K562 (cell line): ENCODE measurements around the gene TXNIP. TPM values are rescaled to one million over a fixed set of nuclear protein-coding genes. Genes with fewer than 3 reads are reported as not detected.

Experiments
- BRD9 ChIP-seq: fragments of 450-650 bp; IDR thresholded peaks from 2 replicates; pipeline ENCODE4 v1.6.1; 2018; ENCODE audit warnings: low read depth; ENCODE audit not compliant: partially characterized antibody
- DNMT1 ChIP-seq: fragments of 450-650 bp; IDR thresholded peaks from 2 replicates; pipeline ENCODE4 v1.6.1; 2016; ENCODE audit warnings: antibody characterized with exemption, mild to moderate bottlenecking
- ILK ChIP-seq: fragments of 450-650 bp; IDR thresholded peaks from 2 replicates; pipeline ENCODE4 v1.6.1; 2016; ENCODE audit warnings: missing genetic modification characterization, low read depth, mild to moderate bottlenecking, missing compliant biosample characterization, moderate library complexity, borderline replicate concordance
- NFRKB ChIP-seq: fragments of 450-650 bp; IDR thresholded peaks from 2 replicates; pipeline ENCODE4 v1.6.1; 2016; ENCODE audit warnings: low read depth
- PHTF2 ChIP-seq: fragments of 250-450 bp; sonication (Bioruptor Pico); IDR thresholded peaks from 2 replicates; pipeline ENCODE4 v1.5.0; 2021; ENCODE audit warnings: mild to moderate bottlenecking
- polyA plus RNA-seq, 8 experiments: library from polyadenylated mRNA; depleted of rRNA in 4 of 8; stranded (reverse) in 5 of 8; unstranded in 3 of 8; fragments of >200 nt; fragmentation: Nextera tagmentation in 2 of 8; fragmentation: Illumina TruSeq in 1 of 8; extraction: Ambion mirVana in 2 of 8; extraction: Trizol in 1 of 8; gene quantifications; 2 replicates each; pipeline versions ENCODE4 v1.2.1 to v1.2.3, GENCODE V29; 2011 to 2014; ENCODE audit warnings: inconsistent platforms in 1 of 8, missing spikeins in 1 of 8
- total RNA-seq, 7 experiments: library from RNA; depleted of rRNA in 6 of 7; stranded (reverse); fragments of >200 nt in 6 of 7; fragmentation: Illumina TruSeq in 2 of 7; extraction: Trizol in 2 of 7; gene quantifications; 2 replicates each; pipeline versions ENCODE4 v1.2.1 to v1.2.3, GENCODE V29; 2011 to 2021; ENCODE audit warnings: low replicate concordance in 1 of 7
- TF ChIP-seq, protein P1 (sequence below): fragments of 200-600 bp; sonication (generic); IDR thresholded peaks from one replicate; pipeline ENCODE4 v1.6.1; 2012; ENCODE audit warnings: mild to moderate bottlenecking, low read depth, low read length, inconsistent platforms
- TF ChIP-seq, protein P2 (sequence below): sonication (generic); formaldehyde crosslinking; IDR thresholded peaks from 2 replicates; pipeline ENCODE4 v1.8.1; 2022; ENCODE audit warnings: missing genetic modification reagents
- TF ChIP-seq, protein P3 (sequence below), 2 experiments: fragments of 200-800 bp in 1 of 2; sonication (Bioruptor generic) in 1 of 2; sonication (generic) in 1 of 2; formaldehyde crosslinking in 1 of 2; IDR thresholded peaks in 1 of 2; conservative IDR thresholded peaks in 1 of 2; 2 replicates each; pipeline versions ENCODE4 v1.5.0 to v1.6.1; 2016 to 2020; ENCODE audit warnings: missing compliant biosample characterization in 1 of 2, missing genetic modification characterization in 1 of 2, missing genetic modification reagents in 1 of 2
- TF ChIP-seq, protein P4 (sequence below): sonication (generic); formaldehyde crosslinking; IDR thresholded peaks from 2 replicates; pipeline ENCODE4 v1.8.0; 2022; ENCODE audit warnings: missing genetic modification reagents, mild to moderate bottlenecking, borderline replicate concordance

TXNIP gene
- total and polyA plus RNA-seq, 9 of the 15 experiments (the other 6 are each of a cell fraction or from before 2014, with no cell fraction given) = 120 to 499 (median 257) TPM

DNA sequence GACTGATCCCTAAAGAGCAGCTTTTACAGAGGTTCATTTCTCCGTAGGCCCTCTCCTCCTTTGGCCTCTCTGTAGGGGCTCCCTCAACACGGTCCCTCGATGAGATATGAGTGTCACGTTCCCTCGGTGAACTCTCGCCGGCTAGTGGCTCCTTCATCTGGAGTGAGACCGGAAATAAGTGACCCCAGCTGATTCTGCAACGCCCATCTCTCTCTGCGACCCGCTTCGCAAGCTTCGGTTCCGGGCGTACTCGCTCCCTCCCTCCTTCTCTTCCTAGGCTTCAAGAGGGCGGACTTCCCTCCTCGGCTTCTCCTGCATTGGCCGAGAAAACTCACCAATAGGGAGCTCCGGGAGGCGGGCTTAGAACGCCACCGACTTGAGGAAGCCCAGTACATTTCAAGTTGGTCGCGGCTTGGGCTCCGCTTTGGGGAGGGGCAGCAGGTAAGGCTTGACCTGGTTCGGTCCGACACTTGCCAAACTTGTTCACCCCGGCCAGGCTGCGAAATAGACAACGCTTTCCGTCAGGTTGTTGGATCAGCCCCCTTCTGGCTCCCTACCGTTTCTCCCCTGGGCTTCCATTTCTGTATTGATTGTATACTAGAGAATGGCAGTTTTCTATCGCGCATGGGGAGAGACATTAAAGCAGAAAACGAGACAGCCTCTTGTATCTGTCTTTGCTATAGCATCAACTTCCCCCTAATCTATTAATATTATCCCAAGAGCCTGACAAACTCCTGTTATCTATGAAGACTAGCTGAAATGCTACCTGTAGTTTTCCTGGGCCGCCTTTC, 31.9 kb downstream of the TXNIP start, which contains the start of the genes ANKRD34A and POLR3GL (continued):
- TF ChIP-seq, protein P1, sequence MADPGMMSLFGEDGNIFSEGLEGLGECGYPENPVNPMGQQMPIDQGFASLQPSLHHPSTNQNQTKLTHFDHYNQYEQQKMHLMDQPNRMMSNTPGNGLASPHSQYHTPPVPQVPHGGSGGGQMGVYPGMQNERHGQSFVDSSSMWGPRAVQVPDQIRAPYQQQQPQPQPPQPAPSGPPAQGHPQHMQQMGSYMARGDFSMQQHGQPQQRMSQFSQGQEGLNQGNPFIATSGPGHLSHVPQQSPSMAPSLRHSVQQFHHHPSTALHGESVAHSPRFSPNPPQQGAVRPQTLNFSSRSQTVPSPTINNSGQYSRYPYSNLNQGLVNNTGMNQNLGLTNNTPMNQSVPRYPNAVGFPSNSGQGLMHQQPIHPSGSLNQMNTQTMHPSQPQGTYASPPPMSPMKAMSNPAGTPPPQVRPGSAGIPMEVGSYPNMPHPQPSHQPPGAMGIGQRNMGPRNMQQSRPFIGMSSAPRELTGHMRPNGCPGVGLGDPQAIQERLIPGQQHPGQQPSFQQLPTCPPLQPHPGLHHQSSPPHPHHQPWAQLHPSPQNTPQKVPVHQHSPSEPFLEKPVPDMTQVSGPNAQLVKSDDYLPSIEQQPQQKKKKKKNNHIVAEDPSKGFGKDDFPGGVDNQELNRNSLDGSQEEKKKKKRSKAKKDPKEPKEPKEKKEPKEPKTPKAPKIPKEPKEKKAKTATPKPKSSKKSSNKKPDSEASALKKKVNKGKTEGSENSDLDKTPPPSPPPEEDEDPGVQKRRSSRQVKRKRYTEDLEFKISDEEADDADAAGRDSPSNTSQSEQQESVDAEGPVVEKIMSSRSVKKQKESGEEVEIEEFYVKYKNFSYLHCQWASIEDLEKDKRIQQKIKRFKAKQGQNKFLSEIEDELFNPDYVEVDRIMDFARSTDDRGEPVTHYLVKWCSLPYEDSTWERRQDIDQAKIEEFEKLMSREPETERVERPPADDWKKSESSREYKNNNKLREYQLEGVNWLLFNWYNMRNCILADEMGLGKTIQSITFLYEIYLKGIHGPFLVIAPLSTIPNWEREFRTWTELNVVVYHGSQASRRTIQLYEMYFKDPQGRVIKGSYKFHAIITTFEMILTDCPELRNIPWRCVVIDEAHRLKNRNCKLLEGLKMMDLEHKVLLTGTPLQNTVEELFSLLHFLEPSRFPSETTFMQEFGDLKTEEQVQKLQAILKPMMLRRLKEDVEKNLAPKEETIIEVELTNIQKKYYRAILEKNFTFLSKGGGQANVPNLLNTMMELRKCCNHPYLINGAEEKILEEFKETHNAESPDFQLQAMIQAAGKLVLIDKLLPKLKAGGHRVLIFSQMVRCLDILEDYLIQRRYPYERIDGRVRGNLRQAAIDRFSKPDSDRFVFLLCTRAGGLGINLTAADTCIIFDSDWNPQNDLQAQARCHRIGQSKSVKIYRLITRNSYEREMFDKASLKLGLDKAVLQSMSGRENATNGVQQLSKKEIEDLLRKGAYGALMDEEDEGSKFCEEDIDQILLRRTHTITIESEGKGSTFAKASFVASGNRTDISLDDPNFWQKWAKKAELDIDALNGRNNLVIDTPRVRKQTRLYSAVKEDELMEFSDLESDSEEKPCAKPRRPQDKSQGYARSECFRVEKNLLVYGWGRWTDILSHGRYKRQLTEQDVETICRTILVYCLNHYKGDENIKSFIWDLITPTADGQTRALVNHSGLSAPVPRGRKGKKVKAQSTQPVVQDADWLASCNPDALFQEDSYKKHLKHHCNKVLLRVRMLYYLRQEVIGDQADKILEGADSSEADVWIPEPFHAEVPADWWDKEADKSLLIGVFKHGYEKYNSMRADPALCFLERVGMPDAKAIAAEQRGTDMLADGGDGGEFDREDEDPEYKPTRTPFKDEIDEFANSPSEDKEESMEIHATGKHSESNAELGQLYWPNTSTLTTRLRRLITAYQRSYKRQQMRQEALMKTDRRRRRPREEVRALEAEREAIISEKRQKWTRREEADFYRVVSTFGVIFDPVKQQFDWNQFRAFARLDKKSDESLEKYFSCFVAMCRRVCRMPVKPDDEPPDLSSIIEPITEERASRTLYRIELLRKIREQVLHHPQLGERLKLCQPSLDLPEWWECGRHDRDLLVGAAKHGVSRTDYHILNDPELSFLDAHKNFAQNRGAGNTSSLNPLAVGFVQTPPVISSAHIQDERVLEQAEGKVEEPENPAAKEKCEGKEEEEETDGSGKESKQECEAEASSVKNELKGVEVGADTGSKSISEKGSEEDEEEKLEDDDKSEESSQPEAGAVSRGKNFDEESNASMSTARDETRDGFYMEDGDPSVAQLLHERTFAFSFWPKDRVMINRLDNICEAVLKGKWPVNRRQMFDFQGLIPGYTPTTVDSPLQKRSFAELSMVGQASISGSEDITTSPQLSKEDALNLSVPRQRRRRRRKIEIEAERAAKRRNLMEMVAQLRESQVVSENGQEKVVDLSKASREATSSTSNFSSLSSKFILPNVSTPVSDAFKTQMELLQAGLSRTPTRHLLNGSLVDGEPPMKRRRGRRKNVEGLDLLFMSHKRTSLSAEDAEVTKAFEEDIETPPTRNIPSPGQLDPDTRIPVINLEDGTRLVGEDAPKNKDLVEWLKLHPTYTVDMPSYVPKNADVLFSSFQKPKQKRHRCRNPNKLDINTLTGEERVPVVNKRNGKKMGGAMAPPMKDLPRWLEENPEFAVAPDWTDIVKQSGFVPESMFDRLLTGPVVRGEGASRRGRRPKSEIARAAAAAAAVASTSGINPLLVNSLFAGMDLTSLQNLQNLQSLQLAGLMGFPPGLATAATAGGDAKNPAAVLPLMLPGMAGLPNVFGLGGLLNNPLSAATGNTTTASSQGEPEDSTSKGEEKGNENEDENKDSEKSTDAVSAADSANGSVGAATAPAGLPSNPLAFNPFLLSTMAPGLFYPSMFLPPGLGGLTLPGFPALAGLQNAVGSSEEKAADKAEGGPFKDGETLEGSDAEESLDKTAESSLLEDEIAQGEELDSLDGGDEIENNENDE = no peak
- TF ChIP-seq, protein P2, sequence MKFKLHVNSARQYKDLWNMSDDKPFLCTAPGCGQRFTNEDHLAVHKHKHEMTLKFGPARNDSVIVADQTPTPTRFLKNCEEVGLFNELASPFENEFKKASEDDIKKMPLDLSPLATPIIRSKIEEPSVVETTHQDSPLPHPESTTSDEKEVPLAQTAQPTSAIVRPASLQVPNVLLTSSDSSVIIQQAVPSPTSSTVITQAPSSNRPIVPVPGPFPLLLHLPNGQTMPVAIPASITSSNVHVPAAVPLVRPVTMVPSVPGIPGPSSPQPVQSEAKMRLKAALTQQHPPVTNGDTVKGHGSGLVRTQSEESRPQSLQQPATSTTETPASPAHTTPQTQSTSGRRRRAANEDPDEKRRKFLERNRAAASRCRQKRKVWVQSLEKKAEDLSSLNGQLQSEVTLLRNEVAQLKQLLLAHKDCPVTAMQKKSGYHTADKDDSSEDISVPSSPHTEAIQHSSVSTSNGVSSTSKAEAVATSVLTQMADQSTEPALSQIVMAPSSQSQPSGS (CRISPR knock-in tag) = no peak
- TF ChIP-seq, protein P3, sequence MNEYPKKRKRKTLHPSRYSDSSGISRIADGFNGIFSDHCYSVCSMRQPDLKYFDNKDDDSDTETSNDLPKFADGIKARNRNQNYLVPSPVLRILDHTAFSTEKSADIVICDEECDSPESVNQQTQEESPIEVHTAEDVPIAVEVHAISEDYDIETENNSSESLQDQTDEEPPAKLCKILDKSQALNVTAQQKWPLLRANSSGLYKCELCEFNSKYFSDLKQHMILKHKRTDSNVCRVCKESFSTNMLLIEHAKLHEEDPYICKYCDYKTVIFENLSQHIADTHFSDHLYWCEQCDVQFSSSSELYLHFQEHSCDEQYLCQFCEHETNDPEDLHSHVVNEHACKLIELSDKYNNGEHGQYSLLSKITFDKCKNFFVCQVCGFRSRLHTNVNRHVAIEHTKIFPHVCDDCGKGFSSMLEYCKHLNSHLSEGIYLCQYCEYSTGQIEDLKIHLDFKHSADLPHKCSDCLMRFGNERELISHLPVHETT (CRISPR knock-in tag; conservative IDR thresholded peaks at IDR 0.05 in 1 of 2, IDR thresholded peaks at IDR 0.05 in 1 of 2) = no peak
- TF ChIP-seq, protein P4, sequence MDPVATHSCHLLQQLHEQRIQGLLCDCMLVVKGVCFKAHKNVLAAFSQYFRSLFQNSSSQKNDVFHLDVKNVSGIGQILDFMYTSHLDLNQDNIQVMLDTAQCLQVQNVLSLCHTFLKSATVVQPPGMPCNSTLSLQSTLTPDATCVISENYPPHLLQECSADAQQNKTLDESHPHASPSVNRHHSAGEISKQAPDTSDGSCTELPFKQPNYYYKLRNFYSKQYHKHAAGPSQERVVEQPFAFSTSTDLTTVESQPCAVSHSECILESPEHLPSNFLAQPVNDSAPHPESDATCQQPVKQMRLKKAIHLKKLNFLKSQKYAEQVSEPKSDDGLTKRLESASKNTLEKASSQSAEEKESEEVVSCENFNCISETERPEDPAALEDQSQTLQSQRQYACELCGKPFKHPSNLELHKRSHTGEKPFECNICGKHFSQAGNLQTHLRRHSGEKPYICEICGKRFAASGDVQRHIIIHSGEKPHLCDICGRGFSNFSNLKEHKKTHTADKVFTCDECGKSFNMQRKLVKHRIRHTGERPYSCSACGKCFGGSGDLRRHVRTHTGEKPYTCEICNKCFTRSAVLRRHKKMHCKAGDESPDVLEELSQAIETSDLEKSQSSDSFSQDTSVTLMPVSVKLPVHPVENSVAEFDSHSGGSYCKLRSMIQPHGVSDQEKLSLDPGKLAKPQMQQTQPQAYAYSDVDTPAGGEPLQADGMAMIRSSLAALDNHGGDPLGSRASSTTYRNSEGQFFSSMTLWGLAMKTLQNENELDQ (CRISPR knock-in tag) = no peak
- peak; percentile 27 for TF ChIP-seq BRD9
- TF ChIP-seq DNMT1 = no peak
- TF ChIP-seq ILK (tag) = no peak
- no peak for TF ChIP-seq PHTF2 (CRISPR knock-in tag)
- peak; percentile 40; the same call in 1 of the 2 replicates for TF ChIP-seq NFRKB
